Measurements from ENCODE around the gene ATPAF1. TPM values are rescaled to one million over a fixed set of nuclear protein-coding genes. Genes with fewer than 3 reads are reported as not detected.

Gene ATPAF1
- total and polyA plus RNA-seq, 2 experiments from 2014 or later = 46.3 to 66.3 TPM

GRCh38 chr1:46615088-46615487 lies 53.1 kb downstream of the ATPAF1 start:
- Histone ChIP-seq H3K4me1 (ENCODE audit: insufficient read depth) (peaks cover 28% of the 10 kb centered on the region), H3F3A (ENCODE audit: insufficient read depth) (no peaks in the 10 kb centered on the region), H3K27me3 (replicated peaks; ENCODE audit: insufficient read depth) (no peaks in the 10 kb centered on the region), H3K9me2 (ENCODE audit: insufficient read depth) (no peaks in the 10 kb centered on the region), H3K79me2 (ENCODE audit: insufficient read depth) (peaks cover 21% of the 10 kb centered on the region), H3K4me2 (ENCODE audit: unreplicated experiment) (peak overlapping the region; percentile 76), H3K9ac (no peak overlapping the region), H3K4me3 (no peak overlapping the region; the same call in 1 of the 2 replicates), H3K9me3 (ENCODE audit: low read depth) (no peaks in the 10 kb centered on the region), H4K20me1 (ENCODE audit: insufficient read depth) (no peaks in the 10 kb centered on the region), H3K36me3 (ENCODE audit: low read depth) (no peaks in the 10 kb centered on the region), H2AFZ (no peak overlapping the region), H3K27ac (no peak overlapping the region)
- WGBS, 2 experiments (ENCODE audit: low coverage in 1 of 2, low lambda C conversion rate in 2 of 2, missing lambda C conversion rate in 2 of 2) = 100% methylated on average over 1 to 2 of the region's 2 CpGs
- TF ChIP-seq EZH2 (IDR thresholded peaks at IDR 0.05; ENCODE audit: insufficient read depth, poor library complexity, severe bottlenecking) (no peak), EZH2phosphoT487 (IDR thresholded peaks at IDR 0.05; ENCODE audit: insufficient read depth, low read depth) (no peak)
- in situ Hi-C loops (cut with MboI) = no loop called here
- DNase-seq = no peak

DNA sequence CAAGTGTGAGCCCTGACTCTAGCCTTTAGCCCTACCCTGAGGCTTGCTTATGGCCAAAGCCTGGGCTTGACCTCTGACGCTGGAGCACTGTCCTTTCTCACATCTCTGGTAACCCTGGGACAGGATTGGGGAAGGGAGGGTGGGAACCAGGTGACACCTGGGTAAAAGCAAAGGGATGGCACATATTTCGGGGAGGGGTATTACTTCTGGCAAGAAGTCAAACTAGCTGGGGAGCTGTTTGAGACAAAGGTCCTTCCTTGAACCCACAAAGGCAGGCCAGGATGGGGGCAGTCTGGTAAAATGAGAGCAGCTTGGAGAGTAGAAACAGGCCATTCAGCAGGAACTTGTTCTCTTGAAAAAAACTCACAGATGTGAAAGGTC lies 53.6 kb downstream of the ATPAF1 start:
- Histone ChIP-seq H3K9me2 (ENCODE audit: insufficient read depth) (no peaks in the 10 kb centered on the region), H3K4me1 (ENCODE audit: insufficient read depth) (peaks cover 28% of the 10 kb centered on the region), H3K36me3 (ENCODE audit: low read depth) (no peaks in the 10 kb centered on the region), H3K27me3 (replicated peaks; ENCODE audit: insufficient read depth) (no peaks in the 10 kb centered on the region), H3K27ac (no peak overlapping the region), H3K4me3 (no peak overlapping the region), H3K9me3 (ENCODE audit: low read depth) (no peaks in the 10 kb centered on the region), H3K4me2 (ENCODE audit: unreplicated experiment) (no peak overlapping the region), H3K9ac (no peak overlapping the region), H4K20me1 (ENCODE audit: insufficient read depth) (no peaks in the 10 kb centered on the region), H3K79me2 (ENCODE audit: insufficient read depth) (peaks cover 21% of the 10 kb centered on the region), H2AFZ (no peak overlapping the region), H3F3A (ENCODE audit: insufficient read depth) (no peaks in the 10 kb centered on the region)
- DNase-seq = no peak
- TF ChIP-seq EZH2phosphoT487 (IDR thresholded peaks at IDR 0.05; ENCODE audit: insufficient read depth, low read depth) (no peak), EZH2 (IDR thresholded peaks at IDR 0.05; ENCODE audit: insufficient read depth, poor library complexity, severe bottlenecking) (no peak)
- in situ Hi-C loops (cut with MboI) = no loop called here
- 85 to 88% methylated on average over 2 of the region's 2 CpGs for WGBS, 2 experiments (ENCODE audit: low coverage in 1 of 2, low lambda C conversion rate in 2 of 2, missing lambda C conversion rate in 2 of 2)

DNA sequence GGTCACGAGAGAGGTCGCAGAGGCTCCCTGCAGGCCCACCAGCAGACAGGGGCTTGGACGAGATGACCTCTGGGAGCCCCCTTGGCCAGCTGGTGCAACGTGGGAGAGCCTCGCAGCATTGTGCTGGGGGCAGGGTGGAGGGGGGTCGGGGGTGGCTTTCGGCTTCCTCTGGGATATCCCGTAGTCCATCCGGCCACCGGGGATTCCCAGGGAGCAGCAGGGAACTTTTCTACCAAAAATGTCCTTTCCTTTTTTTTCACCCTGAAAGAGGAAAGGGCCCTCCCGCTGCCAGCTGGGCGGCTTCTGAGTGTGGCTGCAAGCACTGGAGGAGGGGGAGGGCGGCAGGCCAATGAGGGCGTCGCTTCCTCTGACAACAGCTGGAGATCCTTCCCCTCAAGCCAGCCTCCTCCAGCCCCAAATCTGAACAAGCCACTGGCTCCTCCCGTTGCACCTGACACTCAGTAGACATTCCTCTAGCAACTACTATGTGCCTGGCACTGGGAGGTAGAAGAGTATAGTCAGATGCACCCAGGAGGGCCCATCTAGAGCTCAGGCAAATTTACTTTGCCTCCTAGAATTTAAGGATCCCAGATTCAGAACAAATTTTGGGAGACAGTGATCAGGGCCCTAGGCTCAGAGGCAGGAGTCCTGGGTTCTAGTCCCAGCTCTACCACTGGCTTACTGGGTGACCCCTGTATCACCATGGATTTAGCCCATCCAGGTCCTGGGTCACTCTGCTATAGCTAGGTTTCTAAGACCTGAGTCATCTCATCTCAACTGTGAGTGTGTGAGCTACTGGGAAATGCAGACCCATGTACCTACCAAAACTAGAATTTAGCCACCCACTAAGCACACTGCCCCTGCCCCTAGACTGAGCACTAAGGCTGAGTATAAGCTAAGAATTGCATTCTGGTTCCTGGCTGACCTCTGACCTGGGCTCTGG lies 54.2 kb downstream of the ATPAF1 start:
- peak; percentile 84 for DNase-seq
- peaks cover 28% of the 10 kb centered on the region for H3K4me1 ChIP-seq (ENCODE audit: insufficient read depth)
- H3K27me3 ChIP-seq (replicated peaks; ENCODE audit: insufficient read depth) = no peaks in the 10 kb centered on the region
- TF ChIP-seq EZH2phosphoT487 (IDR thresholded peaks at IDR 0.05; ENCODE audit: insufficient read depth, low read depth) (no peak), EZH2 (IDR thresholded peaks at IDR 0.05; ENCODE audit: insufficient read depth, poor library complexity, severe bottlenecking) (no peak)
- H3K36me3 ChIP-seq (ENCODE audit: low read depth) = no peaks in the 10 kb centered on the region
- no peak overlapping the region for H3K4me3 ChIP-seq
- WGBS, 2 experiments (ENCODE audit: low coverage in 1 of 2, low lambda C conversion rate in 2 of 2, missing lambda C conversion rate in 2 of 2) = 12 to 18% methylated on average over 14 to 16 of the region's 16 CpGs
- H4K20me1 ChIP-seq (ENCODE audit: insufficient read depth) = no peaks in the 10 kb centered on the region
- H3K9ac ChIP-seq = 0 out of 2 replicates have a peak overlapping the region, but pooled peaks have one; percentile 39
- peak overlapping the region; percentile 27 for H3K4me2 ChIP-seq (ENCODE audit: unreplicated experiment)
- no peak overlapping the region for H2AFZ ChIP-seq
- no peak overlapping the region for H3K27ac ChIP-seq
- H3K9me3 ChIP-seq (ENCODE audit: low read depth) = no peaks in the 10 kb centered on the region
- H3F3A ChIP-seq (ENCODE audit: insufficient read depth) = no peaks in the 10 kb centered on the region
- no peaks in the 10 kb centered on the region for H3K9me2 ChIP-seq (ENCODE audit: insufficient read depth)
- H3K79me2 ChIP-seq (ENCODE audit: insufficient read depth) = peaks cover 21% of the 10 kb centered on the region
- in situ Hi-C loops (cut with MboI) = no loop called here

DNA sequence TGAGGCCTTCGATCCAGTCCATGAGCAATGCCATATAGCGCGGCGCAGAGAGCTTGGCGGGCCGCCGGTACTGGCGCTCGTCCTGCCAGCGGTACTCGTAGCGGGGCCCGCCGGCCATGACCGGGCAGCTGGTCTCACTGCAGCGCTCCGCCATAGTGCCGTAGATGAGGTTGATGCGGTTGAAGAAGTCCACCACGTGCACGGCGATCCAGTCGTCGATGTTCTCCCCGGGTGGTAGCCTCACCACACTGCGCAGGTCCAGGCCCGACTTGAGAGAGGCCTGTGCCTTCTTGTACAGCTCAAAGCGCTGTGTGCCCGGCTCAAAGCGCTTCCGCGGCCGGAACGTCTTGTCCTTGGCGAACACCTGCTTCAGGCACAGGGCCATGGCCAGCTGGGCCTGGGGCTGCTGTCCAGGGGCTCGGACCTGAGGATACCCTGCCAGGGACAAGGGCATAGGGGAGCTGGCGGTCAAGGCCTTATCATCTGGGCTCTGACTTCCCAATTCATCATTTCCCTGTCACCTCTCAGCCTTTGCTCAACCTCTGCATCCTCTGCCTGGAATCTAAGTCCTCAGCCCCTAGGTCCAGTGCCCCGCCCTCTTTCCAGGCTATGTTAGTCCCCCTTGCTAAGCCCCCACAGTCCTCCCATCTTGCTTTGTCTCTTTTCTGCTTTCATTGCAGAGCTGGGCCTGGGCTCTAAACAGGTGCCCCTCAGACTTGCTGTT lies 55.1 kb downstream of the ATPAF1 start:
- no peak for TF ChIP-seq EZH2phosphoT487 (IDR thresholded peaks at IDR 0.05; ENCODE audit: insufficient read depth, low read depth)
- no peak for TF ChIP-seq EZH2 (IDR thresholded peaks at IDR 0.05; ENCODE audit: insufficient read depth, poor library complexity, severe bottlenecking)
- 88 to 93% methylated on average over 37 to 38 of the region's 38 CpGs for WGBS, 2 experiments (ENCODE audit: low coverage in 1 of 2, low lambda C conversion rate in 2 of 2, missing lambda C conversion rate in 2 of 2)
- no peaks in the 10 kb centered on the region for H3F3A ChIP-seq (ENCODE audit: insufficient read depth)

More for the DNA sequence above, 55.1 kb downstream of the ATPAF1 start:
- Histone ChIP-seq H4K20me1 (ENCODE audit: insufficient read depth) (no peaks in the 10 kb centered on the region), H3K79me2 (ENCODE audit: insufficient read depth) (peaks cover 21% of the 10 kb centered on the region), H3K4me3 (no peak overlapping the region), H3K9me2 (ENCODE audit: insufficient read depth) (no peaks in the 10 kb centered on the region), H3K27me3 (replicated peaks; ENCODE audit: insufficient read depth) (no peaks in the 10 kb centered on the region), H2AFZ (no peak overlapping the region), H3K9me3 (ENCODE audit: low read depth) (no peaks in the 10 kb centered on the region), H3K27ac (no peak overlapping the region), H3K4me1 (ENCODE audit: insufficient read depth) (peaks cover 28% of the 10 kb centered on the region), H3K4me2 (ENCODE audit: unreplicated experiment) (peak overlapping the region; percentile 27), H3K9ac (0 out of 2 replicates have a peak overlapping the region, but pooled peaks have one; percentile 39), H3K36me3 (ENCODE audit: low read depth) (no peaks in the 10 kb centered on the region)
- in situ Hi-C loops (cut with MboI) = no loop called here
- DNase-seq = no peak

All from GM23248 (cell line).